ENCODE measurements around the gene FMC1.

Gene FMC1

DNA sequence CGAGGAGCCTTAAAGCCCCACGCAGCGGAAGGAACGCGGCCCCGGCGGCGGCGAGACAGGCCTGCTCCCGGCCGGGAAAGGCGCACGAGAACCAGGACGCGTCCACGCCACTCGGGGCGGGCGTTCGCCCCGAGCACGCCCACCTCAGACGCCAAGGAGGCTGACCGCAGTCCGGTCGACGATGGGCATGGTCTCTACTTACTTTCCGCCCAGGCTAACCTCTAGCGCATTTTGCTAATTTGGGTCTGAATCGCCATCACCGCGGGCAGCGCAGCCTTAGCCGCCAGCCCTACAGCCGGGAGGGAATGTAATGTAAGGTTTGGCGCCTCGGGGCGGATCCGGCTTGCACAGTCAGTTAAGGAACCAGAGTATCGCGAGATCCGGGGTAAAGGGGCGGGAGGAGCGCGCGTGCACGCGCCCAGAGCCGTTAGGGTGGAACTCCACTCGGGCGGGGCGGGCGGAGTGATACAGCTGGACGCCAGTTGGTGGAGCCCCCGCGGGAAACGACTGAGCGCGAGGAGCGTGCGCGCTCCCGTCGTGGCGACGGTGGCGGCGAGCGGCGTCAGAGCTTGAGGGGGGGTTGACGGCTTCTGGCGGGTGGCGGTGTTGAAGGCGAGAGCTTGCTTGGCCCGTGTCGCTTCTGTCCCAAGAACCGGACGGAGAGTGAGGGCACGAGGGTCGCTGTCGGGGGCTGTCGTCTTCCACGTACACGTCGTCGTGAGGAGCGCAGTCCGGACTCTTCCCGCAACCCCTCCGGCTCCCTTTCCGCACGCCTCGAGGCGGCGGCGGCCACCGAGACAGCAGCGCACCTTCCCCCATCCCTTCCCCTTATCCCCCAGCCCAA, 18.5 kb downstream of the FMC1 start, which contains the start of gene LUC7L2:
Gene LUC7L2, plus strand, starts transcription at position 529 of the 844 bp plus-strand sequence. CDS start 368 bp downstream, outside the sequence.
- POLR2A ChIA-PET: interaction anchor here (0.6 to 2.5 kb wide), 11 partner anchors 10 to 818 kb away, joined by 3 to 35 read pairs (median 4); partner anchors contain the start of genes FMC1 and KLRG2
- 0 out of 2 replicates have a peak, but pooled peaks have one; percentile 28 for TF ChIP-seq ZFP41 (tag by site-specific recombination; IDR thresholded peaks at IDR 0.05; ENCODE audit: borderline replicate concordance)
- no peak for TF ChIP-seq ZNF157 (tag by site-specific recombination; IDR thresholded peaks at IDR 0.05)
- TF ChIP-seq MZF1 (tag by site-specific recombination; IDR thresholded peaks at IDR 0.05; ENCODE audit: borderline replicate concordance): 0 out of 2 replicates have a peak, but pooled peaks have one; percentile 57
- peak; percentile 20; the same call in 1 of the 2 replicates for TF ChIP-seq ZNF146 (tag by site-specific recombination; IDR thresholded peaks at IDR 0.05)
- TF ChIP-seq ZNF423 (tag by site-specific recombination; IDR thresholded peaks at IDR 0.05): no peak
- TF ChIP-seq, protein P1, sequence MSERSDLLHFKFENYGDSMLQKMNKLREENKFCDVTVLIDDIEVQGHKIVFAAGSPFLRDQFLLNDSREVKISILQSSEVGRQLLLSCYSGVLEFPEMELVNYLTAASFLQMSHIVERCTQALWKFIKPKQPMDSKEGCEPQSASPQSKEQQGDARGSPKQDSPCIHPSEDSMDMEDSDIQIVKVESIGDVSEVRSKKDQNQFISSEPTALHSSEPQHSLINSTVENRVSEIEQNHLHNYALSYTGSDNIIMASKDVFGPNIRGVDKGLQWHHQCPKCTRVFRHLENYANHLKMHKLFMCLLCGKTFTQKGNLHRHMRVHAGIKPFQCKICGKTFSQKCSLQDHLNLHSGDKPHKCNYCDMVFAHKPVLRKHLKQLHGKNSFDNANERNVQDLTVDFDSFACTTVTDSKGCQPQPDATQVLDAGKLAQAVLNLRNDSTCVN (tag by site-specific recombination; optimal IDR thresholded peaks at IDR 0.05): peak; percentile 99
- no peak for TF ChIP-seq ZNF114 (tag by site-specific recombination; IDR thresholded peaks at IDR 0.05)
- TF ChIP-seq HIC1 (tag by site-specific recombination; IDR thresholded peaks at IDR 0.05): no peak
- no peak for TF ChIP-seq ZNF175 (tag by site-specific recombination; IDR thresholded peaks at IDR 0.05)
- TF ChIP-seq ZNF645 (tag by site-specific recombination; IDR thresholded peaks at IDR 0.05): no peak
- TF ChIP-seq PRDM1 (tag by site-specific recombination; IDR thresholded peaks at IDR 0.05): no peak
- TF ChIP-seq, protein P2, sequence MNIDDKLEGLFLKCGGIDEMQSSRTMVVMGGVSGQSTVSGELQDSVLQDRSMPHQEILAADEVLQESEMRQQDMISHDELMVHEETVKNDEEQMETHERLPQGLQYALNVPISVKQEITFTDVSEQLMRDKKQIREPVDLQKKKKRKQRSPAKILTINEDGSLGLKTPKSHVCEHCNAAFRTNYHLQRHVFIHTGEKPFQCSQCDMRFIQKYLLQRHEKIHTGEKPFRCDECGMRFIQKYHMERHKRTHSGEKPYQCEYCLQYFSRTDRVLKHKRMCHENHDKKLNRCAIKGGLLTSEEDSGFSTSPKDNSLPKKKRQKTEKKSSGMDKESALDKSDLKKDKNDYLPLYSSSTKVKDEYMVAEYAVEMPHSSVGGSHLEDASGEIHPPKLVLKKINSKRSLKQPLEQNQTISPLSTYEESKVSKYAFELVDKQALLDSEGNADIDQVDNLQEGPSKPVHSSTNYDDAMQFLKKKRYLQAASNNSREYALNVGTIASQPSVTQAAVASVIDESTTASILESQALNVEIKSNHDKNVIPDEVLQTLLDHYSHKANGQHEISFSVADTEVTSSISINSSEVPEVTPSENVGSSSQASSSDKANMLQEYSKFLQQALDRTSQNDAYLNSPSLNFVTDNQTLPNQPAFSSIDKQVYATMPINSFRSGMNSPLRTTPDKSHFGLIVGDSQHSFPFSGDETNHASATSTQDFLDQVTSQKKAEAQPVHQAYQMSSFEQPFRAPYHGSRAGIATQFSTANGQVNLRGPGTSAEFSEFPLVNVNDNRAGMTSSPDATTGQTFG (tag by site-specific recombination; IDR thresholded peaks at IDR 0.05; ENCODE audit: borderline replicate concordance): no peak
- no peak for TF ChIP-seq ZNF155 (tag by site-specific recombination; IDR thresholded peaks at IDR 0.05)
- peak; percentile 57; the same call in 1 of the 2 replicates for TF ChIP-seq ZSCAN30 (tag by site-specific recombination; IDR thresholded peaks at IDR 0.05)
- TF ChIP-seq ZNF501 (tag by site-specific recombination; IDR thresholded peaks at IDR 0.05): peak; percentile 97
- TF ChIP-seq ZFP69B (tag by site-specific recombination; IDR thresholded peaks at IDR 0.05): peak; percentile 14; the same call in 1 of the 2 replicates
- TF ChIP-seq, protein P3, sequence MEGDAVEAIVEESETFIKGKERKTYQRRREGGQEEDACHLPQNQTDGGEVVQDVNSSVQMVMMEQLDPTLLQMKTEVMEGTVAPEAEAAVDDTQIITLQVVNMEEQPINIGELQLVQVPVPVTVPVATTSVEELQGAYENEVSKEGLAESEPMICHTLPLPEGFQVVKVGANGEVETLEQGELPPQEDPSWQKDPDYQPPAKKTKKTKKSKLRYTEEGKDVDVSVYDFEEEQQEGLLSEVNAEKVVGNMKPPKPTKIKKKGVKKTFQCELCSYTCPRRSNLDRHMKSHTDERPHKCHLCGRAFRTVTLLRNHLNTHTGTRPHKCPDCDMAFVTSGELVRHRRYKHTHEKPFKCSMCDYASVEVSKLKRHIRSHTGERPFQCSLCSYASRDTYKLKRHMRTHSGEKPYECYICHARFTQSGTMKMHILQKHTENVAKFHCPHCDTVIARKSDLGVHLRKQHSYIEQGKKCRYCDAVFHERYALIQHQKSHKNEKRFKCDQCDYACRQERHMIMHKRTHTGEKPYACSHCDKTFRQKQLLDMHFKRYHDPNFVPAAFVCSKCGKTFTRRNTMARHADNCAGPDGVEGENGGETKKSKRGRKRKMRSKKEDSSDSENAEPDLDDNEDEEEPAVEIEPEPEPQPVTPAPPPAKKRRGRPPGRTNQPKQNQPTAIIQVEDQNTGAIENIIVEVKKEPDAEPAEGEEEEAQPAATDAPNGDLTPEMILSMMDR (tag by site-specific recombination; IDR thresholded peaks at IDR 0.05): peak; percentile 56
- no peak for TF ChIP-seq ZNF248 (tag by site-specific recombination; IDR thresholded peaks at IDR 0.05)
- TF ChIP-seq RBAK (tag by site-specific recombination; IDR thresholded peaks at IDR 0.05): no peak
- 0 out of 2 replicates have a peak, but pooled peaks have one; percentile 8 for TF ChIP-seq ATF2 (tag by site-specific recombination; IDR thresholded peaks at IDR 0.05; ENCODE audit: low read depth)
- peak; percentile 89 for TF ChIP-seq ZNF2 (tag by site-specific recombination; IDR thresholded peaks at IDR 0.05)
- peak; percentile 80 for TF ChIP-seq ZBTB8A (tag by site-specific recombination; IDR thresholded peaks at IDR 0.05)
- TF ChIP-seq ZXDB (tag by site-specific recombination; IDR thresholded peaks at IDR 0.05): peak; percentile 92
- TF ChIP-seq ZNF596 (tag by site-specific recombination; IDR thresholded peaks at IDR 0.05): 0 out of 2 replicates have a peak, but pooled peaks have one; percentile 12

More for the DNA sequence above, 18.5 kb downstream of the FMC1 start, which contains the start of gene LUC7L2:
- CTCF ChIA-PET: interaction anchor here (0.6 to 0.7 kb wide), 2 partner anchors 28 to 342 kb away, joined by 3 to 5 read pairs; no protein-coding TSS in a partner anchor
- peaks cover 0 to 15% of the 10 kb centered on the region in 2 experiments; a peak in 1 of 3 replicates for H3K36me3 ChIP-seq (ENCODE audit: control insufficient read depth in 2 of 2, insufficient read depth in 1 of 2, low read length in 2 of 2)
- H3K27ac ChIP-seq (ENCODE audit: extremely low read depth, low read depth, low read length): peak within 1 kb of the TSS; percentile 95
- peaks cover 7% of the 10 kb centered on the region; the same call in 1 of the 2 replicates for H3K4me1 ChIP-seq (ENCODE audit: control insufficient read depth, insufficient read depth, low read length)
- peak within 1 kb of the TSS; percentile 74 for H3K4me3 ChIP-seq (ENCODE audit: low read depth, low read length)
- no peaks in the 10 kb centered on the region for H3K9me3 ChIP-seq (ENCODE audit: control insufficient read depth, insufficient read depth, low read depth, low read length)
